ENCODE measurements around the gene MSMB. TPM values are rescaled to one million over a fixed set of nuclear protein-coding genes. Genes with fewer than 3 reads are reported as not detected.
"Not testable (repeated sequence)": the region's sequence is repeated elsewhere in the genome, so short reads cannot be mapped to it uniquely, and the experiment has no call there.

Gene MSMB
- total RNA-seq: not detected

DNA sequence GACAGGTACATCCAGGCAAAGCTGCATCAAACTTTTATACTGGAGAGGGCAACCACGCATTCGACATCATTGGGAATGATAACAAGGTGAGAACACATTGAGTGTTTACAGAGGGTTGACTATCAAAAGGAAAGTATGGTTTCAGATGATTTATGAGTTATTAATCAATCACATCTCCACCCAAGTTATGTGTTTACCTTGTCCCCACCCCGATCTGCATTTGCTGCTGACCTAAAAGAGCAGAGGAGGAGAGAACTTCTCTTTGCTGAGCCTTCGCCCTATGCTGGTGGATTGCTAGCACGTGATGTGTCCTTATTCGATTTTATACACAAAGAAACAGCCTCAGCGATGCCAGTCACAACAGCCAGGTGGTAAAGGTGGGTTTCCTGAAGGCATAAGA lies at the start of gene MSMB:
Gene MSMB, minus strand, starts transcription at position 9 of the 400 bp plus-strand sequence. CDS start 32 bp downstream, outside the sequence.
- no peaks in the 10 kb centered on the region for H3K27me3 ChIP-seq
- no peak within 1 kb of the TSS for H3K4me3 ChIP-seq
- no peak within 1 kb of the TSS for H3K27ac ChIP-seq
- no peak within 1 kb of the TSS for H3K9ac ChIP-seq (ENCODE audit: low read depth in 2 of 2, low read length in 2 of 2)
- TF ChIP-seq, protein P1, sequence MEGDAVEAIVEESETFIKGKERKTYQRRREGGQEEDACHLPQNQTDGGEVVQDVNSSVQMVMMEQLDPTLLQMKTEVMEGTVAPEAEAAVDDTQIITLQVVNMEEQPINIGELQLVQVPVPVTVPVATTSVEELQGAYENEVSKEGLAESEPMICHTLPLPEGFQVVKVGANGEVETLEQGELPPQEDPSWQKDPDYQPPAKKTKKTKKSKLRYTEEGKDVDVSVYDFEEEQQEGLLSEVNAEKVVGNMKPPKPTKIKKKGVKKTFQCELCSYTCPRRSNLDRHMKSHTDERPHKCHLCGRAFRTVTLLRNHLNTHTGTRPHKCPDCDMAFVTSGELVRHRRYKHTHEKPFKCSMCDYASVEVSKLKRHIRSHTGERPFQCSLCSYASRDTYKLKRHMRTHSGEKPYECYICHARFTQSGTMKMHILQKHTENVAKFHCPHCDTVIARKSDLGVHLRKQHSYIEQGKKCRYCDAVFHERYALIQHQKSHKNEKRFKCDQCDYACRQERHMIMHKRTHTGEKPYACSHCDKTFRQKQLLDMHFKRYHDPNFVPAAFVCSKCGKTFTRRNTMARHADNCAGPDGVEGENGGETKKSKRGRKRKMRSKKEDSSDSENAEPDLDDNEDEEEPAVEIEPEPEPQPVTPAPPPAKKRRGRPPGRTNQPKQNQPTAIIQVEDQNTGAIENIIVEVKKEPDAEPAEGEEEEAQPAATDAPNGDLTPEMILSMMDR (IDR thresholded peaks at IDR 0.05): no peak
- intact Hi-C loops (cut with DNase I): no loop called here
- H3K4me1 ChIP-seq: no peaks in the 10 kb centered on the region
- no peaks in the 10 kb centered on the region for H3K9me3 ChIP-seq
- no peaks in the 10 kb centered on the region for H3K36me3 ChIP-seq
- DNase-seq: no peak

DNA sequence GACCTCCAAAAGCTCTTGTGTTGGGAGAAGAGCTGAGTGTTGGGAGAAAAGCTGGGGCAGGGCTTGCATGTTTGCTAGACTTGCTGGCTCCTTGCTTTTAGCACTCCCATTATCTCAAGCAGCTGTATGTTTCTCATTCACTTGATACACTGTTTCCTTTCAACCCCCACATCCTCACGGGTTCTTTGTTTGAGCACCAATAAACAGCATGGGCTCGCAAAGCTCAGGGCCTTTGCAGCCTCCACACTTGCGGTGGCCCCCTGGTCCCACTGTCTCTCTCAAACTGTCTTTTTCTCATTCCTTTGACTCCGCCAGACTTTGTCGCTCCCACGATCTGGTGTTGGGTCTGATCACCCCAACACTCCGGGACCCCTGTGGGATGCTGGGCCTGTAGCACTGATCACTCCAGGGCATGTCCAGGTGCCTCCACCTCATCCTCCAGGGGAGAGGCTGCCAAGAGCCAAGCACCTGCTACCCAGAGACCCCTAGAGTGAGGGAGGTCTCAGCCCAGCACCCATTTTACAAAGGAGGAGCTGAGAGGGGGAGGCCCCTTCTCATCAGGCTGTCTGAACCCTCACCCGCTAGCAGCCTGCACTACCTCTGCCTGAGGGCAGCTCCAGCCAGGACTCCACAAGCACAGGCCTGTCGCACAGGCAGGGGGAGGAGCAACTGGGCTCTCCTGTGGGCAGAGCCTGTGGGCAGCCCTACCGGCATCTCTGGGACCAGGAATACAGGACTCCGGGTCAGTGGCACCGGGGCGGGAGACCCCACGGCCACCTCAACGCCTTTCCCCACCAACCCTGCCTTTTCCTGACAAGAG lies 49.1 kb upstream of the MSMB start:
- H3K27ac ChIP-seq: no peak overlapping the region
- H3K27me3 ChIP-seq: no peaks in the 10 kb centered on the region
- TF ChIP-seq, protein P1 (IDR thresholded peaks at IDR 0.05): no peak
- no peak overlapping the region for H3K4me3 ChIP-seq
- intact Hi-C loops (cut with DNase I): no loop called here
- no peaks in the 10 kb centered on the region for H3K4me1 ChIP-seq
- DNase-seq: no peak
- no peak overlapping the region for H3K9ac ChIP-seq (ENCODE audit: low read depth in 2 of 2, low read length in 2 of 2)
- H3K36me3 ChIP-seq: no peaks in the 10 kb centered on the region
- no peaks in the 10 kb centered on the region for H3K9me3 ChIP-seq

- intact Hi-C loops (cut with DNase I): no loop called here
- no peaks in the 10 kb centered on the region for H3K36me3 ChIP-seq
- no peaks in the 10 kb centered on the region for H3K27me3 ChIP-seq
- H3K4me1 ChIP-seq: no peaks in the 10 kb centered on the region
- no peak for DNase-seq
- H3K9me3 ChIP-seq: no peaks in the 10 kb centered on the region
- TF ChIP-seq, protein P1 (IDR thresholded peaks at IDR 0.05): no peak
- H3K9ac ChIP-seq (ENCODE audit: low read depth in 2 of 2, low read length in 2 of 2): no peak overlapping the region
- no peak overlapping the region for H3K4me3 ChIP-seq
- H3K27ac ChIP-seq: no peak overlapping the region
Observed at GRCh38 chr10:46094197-46094500, 48.1 kb upstream of the MSMB start.

- H3K9ac ChIP-seq (ENCODE audit: low read depth in 2 of 2, low read length in 2 of 2); DNase-seq; H3K27ac ChIP-seq; H3K9me3 ChIP-seq; H3K4me3 ChIP-seq; H3K36me3 ChIP-seq; intact Hi-C loops (cut with DNase I); H3K4me1 ChIP-seq; H3K27me3 ChIP-seq: not testable (repeated sequence)
Observed at GRCh38 chr10:46093316-46094196, 47.5 kb upstream of the MSMB start.

DNA sequence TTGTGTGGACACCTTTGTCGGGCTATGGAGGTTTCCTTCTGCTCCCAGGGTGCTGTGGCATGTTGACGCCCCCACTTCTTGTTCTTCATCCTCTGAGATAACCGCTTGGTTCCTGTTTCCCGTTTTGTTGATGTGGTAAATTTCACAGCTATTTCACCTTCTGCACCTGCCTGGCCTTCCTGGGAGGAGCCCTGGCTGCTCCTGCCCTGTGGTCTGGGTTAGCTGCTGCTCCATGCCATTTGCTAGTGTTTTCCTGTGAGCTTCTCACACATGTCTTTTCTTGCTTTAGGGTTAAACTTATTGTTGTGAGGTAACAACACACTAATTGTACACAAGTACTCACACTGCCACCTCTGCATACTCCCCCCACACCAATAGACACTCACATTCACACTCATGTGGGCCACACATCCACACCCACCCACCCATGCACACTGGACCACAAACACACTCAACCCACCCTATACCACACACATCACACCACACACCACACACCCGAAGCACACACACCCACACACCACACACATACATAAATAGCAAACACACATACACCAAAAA lies 46.5 kb upstream of the MSMB start:
- Histone ChIP-seq H3K36me3 (no peaks in the 10 kb centered on the region), H3K27me3 (no peaks in the 10 kb centered on the region), H3K4me3 (no peak overlapping the region), H3K27ac (no peak overlapping the region), H3K4me1 (no peaks in the 10 kb centered on the region), H3K9ac (ENCODE audit: low read depth in 2 of 2, low read length in 2 of 2) (peak overlapping the region in 1 of 2 donors; percentile 43), H3K9me3 (no peaks in the 10 kb centered on the region)
- DNase-seq: no peak
- TF ChIP-seq, protein P1 (IDR thresholded peaks at IDR 0.05): no peak
- intact Hi-C loops (cut with DNase I): no loop called here

Measured in colonic mucosa (tissue), 4 donors.